Ureter (tissue), 1 donor: ENCODE data around the gene ENKUR. TPM values are rescaled to one million over a fixed set of nuclear protein-coding genes. Genes with fewer than 3 reads are reported as not detected.

Source experiments
- DNase-seq: peaks from one replicate; pipeline ENCODE4 v3.0.0-alpha.2; 2020; ENCODE audit warnings: low spot score
- total RNA-seq: library from RNA; stranded (reverse); gene quantifications from one replicate; pipeline ENCODE4 v1.2.4, GENCODE V29; 2023
- donor health status: DM: yes; HTN: yes; CAD: no.

Gene ENKUR
- not detected for total RNA-seq

- peak; percentile 91 for DNase-seq
These were observed at the start of gene ENKUR for GRCh38 chr10:25015828-25016375. ENKUR (minus strand) TSS chr10:25016158; CDS start chr10:25015936, 222 bp downstream.

GRCh38 chr10:25064401-25064800 is 48.4 kb upstream of the ENKUR start:
- DNase-seq = no peak

GRCh38 chr10:25063644-25064043 is 47.7 kb upstream of the ENKUR start:
- no peak for DNase-seq

GRCh38 chr10:25063157-25063556 is 47.2 kb upstream of the ENKUR start:
- no peak for DNase-seq

GRCh38 chr10:25061711-25062449 is 45.9 kb upstream of the ENKUR start:
- DNase-seq = no peak

GRCh38 chr10:25061125-25061524 is 45.2 kb upstream of the ENKUR start:
- DNase-seq = no peak

- DNase-seq = peak; percentile 53
These were observed 44.0 kb upstream of the ENKUR start for GRCh38 chr10:25059990-25060389.

GRCh38 chr10:25057886-25058285 is 41.9 kb upstream of the ENKUR start:
- DNase-seq = no peak

GRCh38 chr10:25056726-25057125 is 40.8 kb upstream of the ENKUR start:
- DNase-seq = no peak

- no peak for DNase-seq
These were observed 36.1 kb upstream of the ENKUR start for GRCh38 chr10:25052012-25052411.

GRCh38 chr10:25050402-25050801 is 34.4 kb upstream of the ENKUR start:
- DNase-seq = no peak

- DNase-seq = no peak
These were observed 34.0 kb upstream of the ENKUR start for GRCh38 chr10:25049966-25050365.

GRCh38 chr10:25048450-25048849 is 32.5 kb upstream of the ENKUR start:
- DNase-seq = no peak

GRCh38 chr10:25047591-25048301 is 31.8 kb upstream of the ENKUR start:
- no peak for DNase-seq

GRCh38 chr10:25047088-25047487 is 31.1 kb upstream of the ENKUR start:
- no peak for DNase-seq

GRCh38 chr10:25046641-25047040 is 30.7 kb upstream of the ENKUR start:
- DNase-seq = no peak

GRCh38 chr10:25039531-25039930 is 23.6 kb upstream of the ENKUR start:
- no peak for DNase-seq

- no peak for DNase-seq
These were observed 22.4 kb upstream of the ENKUR start for GRCh38 chr10:25038325-25038724.

GRCh38 chr10:25036381-25036780 is 20.4 kb upstream of the ENKUR start:
- DNase-seq = no peak

- no peak for DNase-seq
These were observed 13.6 kb upstream of the ENKUR start for GRCh38 chr10:25029519-25029918.

GRCh38 chr10:25028711-25029110 is 12.8 kb upstream of the ENKUR start:
- DNase-seq = no peak

- DNase-seq = no peak
These were observed 10.5 kb upstream of the ENKUR start for GRCh38 chr10:25026463-25026862.

GRCh38 chr10:25024528-25024927 is 8.6 kb upstream of the ENKUR start:
- no peak for DNase-seq
